HEK293T (cell line): ENCODE measurements around the gene ABCB1.

Experiments used
- CTCF ChIA-PET: fragments of 350-600 bp; formaldehyde crosslinking; extraction: SDS; loops from one replicate; lab custom pipeline; 2021; ENCODE audit warnings: antibody characterized with exemption, inconsistent platforms; lab: Yijun Ruan, JAX
- POLR2A ChIA-PET: fragments of 350-600 bp; formaldehyde crosslinking; extraction: SDS; loops from one replicate; lab custom pipeline; 2020; ENCODE audit warnings: antibody characterized with exemption, inconsistent platforms; lab: Yijun Ruan, JAX
- DNase-seq: peaks from one replicate; pipeline ENCODE4 v3.0.0; 2012; ENCODE audit warnings: mixed read lengths; ENCODE audit errors: extremely low spot score
- BHLHE40 ChIP-seq: fragments of 450-650 bp; IDR thresholded peaks from 2 replicates; pipeline ENCODE4 v1.6.1; 2016; ENCODE audit warnings: mild to moderate bottlenecking, moderate library complexity, borderline replicate concordance
- CTBP1 ChIP-seq: fragments of 450-650 bp; IDR thresholded peaks from 2 replicates; pipeline ENCODE4 v1.6.1; 2016; ENCODE audit warnings: borderline replicate concordance
- FOXA1 ChIP-seq: fragments of 450-650 bp; IDR thresholded peaks from 2 replicates; pipeline ENCODE4 v1.6.1; 2016; ENCODE audit warnings: mild to moderate bottlenecking
- ZNF384 ChIP-seq: fragments of 450-650 bp; IDR thresholded peaks from 2 replicates; pipeline ENCODE4 v1.6.1; 2016

ABCB1 gene

GRCh38 chr7:87456247-87456646 lies 144.4 kb downstream of the ABCB1 start:
- ChIA-PET CTCF (no interaction called here), POLR2A (no interaction called here)
- TF ChIP-seq ZNF384 (no peak), BHLHE40 (no peak), FOXA1 (no peak), CTBP1 (no peak)

More at GRCh38 chr7:87456247-87456646, 144.4 kb downstream of the ABCB1 start:
- DNase-seq, result no peak
